Measurements from ENCODE around the gene AHDC1.
"Not testable (repeated sequence)": the region's sequence is repeated elsewhere in the genome, so short reads cannot be mapped to it uniquely, and the experiment has no call there.

The AHDC1 gene

DNA sequence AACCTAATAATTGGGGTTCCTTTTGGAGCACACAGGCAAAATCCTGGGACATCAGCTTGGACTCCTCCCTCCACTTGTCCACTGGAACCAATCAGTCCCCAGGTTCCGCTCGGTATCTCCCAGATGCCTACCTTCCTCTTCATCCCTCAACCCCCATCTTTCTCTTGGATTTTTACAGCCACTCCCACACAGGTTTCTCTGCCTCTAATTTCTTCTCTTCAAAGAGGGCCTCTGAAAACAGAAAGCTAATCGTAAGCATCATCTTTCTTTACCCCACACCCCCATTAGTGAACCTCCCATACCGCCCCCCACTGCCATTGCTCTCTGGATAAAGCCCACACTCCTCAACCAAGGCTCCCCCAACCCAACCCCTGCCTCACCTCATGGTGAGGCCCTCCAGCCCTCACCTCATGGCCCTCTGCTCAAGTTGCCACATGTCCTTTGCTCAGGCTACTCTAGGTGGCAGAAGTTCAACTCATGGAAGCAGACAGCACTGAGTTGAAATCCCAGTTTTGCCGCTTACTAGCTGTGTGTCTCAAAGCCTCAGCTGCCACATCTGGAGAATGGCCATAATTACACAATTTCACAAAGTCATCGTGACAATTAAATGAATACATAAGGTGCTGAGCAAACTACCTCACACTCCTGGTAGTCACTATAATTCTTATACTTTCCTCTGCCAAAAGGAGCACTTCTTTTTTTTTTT lies 95.8 kb downstream of the AHDC1 start:
- no peak for DNase-seq

GRCh38 chr1:27506703-27507102 lies 97.2 kb downstream of the AHDC1 start:
- no peak for DNase-seq

- no peak for DNase-seq
Observed at GRCh38 chr1:27505420-27505680, 98.6 kb downstream of the AHDC1 start.

DNA sequence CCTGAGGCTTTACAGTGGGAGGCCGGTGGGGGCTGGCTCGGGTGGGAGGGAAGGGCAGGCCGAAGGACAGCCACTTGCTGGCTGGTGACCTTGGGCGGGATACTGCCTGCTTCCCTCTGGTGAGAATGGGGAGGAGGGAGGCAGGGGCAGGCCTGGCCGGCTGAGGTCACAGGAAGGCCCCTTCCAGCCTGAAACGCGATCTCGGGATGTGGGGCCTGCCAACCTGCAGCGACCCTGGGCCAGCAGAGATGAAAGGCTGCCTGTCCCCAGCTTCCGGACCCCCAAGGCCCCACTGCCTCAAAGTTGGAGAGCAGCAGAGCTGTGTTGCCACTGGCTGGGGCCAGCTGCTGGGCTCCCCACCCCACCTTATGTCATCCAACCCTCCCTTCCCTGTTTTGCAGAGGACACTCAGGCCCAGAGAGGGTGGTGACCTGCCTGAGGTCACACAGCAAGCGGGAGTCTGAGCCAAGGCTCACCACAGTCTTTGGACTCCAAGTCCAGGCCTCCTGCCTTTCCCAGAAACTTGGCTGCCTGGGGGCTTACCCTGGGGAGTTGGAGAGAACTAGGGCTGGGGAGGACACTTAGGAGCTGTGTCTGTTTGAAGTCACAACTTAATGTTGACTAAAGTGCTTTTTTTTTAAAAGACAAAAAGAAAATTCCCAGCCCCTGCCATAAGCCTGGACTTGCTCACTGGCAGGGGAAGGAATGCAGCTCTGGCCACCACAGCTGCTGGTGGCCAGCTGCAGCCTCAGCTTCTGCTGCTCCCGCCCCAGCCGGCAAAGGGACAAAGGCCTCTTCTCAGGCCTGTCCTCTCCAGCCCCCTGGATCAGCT lies 99.1 kb downstream of the AHDC1 start:
- no peak for DNase-seq

- DNase-seq = no peak
Observed at GRCh38 chr1:27503844-27504587, 99.9 kb downstream of the AHDC1 start.

- no peak for DNase-seq
Observed at GRCh38 chr1:27503033-27503432, 100.9 kb downstream of the AHDC1 start.

- DNase-seq = not testable (repeated sequence)
Observed at GRCh38 chr1:27501159-27501558, 102.8 kb downstream of the AHDC1 start.

- DNase-seq = no peak
Observed at GRCh38 chr1:27499142-27499541, 104.8 kb downstream of the AHDC1 start.

DNA sequence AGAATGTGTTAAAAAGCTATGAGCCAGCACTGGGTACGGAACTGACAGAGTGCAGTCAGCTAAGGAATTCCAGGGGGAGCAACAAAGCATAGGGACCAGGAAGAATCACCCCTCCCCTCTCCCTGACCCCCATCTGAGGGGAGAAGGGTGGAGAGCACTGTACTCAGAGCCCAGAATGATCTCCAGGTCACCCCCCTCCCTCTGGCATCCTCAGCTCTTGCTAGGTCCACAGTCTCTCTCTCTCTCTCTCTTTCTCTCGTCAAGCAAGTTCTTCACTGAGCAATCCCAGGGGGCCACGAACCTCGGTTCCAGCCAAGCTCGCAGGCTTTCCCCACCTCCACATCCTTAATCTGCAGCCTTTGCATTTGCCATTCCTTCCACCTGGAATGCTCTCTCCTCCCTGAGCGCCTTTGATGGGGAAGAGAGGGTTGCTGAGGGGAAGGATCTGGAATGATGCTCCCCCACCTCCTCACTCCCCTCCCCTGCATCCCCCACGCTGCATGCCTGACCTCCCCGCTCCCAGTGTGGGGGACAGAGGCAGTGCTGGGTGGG lies 107.3 kb downstream of the AHDC1 start:
- DNase-seq = no peak

DNA sequence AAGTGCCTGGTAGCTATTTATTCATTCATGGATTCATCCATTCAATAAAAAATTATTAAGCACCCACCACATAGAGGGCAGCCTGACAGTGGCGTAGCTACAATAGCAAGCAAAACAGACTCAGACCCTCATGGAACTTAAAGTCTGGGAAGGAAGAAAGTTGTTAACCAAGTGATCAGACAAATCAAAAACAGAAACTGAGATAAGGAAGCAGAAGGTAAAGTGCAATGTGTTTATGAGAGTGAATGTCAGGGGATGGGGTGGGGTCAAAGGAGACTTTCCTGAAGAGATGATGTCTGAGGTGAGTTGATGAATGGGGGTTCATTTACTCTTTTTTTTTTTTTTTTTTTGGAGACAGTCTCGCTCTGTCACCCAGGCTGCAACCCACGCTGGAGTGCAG lies 111.1 kb downstream of the AHDC1 start:
- DNase-seq = no peak

GRCh38 chr1:27491748-27492700 lies 111.9 kb downstream of the AHDC1 start:
- DNase-seq = no peak

- peak; percentile 91 for DNase-seq
Observed at GRCh38 chr1:27489973-27490741, 113.8 kb downstream of the AHDC1 start, which contains the start of gene WASF2. WASF2 (minus strand) TSS chr1:27490167; CDS start chr1:27428890, 61,277 bp downstream.

DNA sequence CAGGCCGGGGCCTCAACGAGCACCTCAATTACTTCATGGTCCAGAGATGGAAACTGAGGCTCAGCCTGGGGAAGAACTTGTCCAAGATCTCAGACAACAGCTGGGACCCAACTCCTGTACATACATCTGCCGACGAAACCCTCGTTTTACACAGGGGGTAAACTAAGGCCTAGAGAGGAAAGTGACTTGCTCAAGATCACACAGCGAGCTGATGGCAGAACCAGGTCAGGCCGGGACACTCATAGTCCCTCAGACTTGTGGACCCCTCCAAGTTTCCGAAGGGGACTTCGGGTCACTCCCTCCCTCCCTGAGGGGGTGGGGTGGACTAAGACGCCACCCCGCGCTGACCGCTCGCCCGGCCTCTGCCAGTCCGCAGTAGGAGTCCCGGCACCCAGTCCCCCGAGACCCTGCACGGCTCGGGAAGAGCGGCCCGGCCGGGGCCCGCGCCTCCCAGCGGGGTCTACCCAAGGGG lies 114.4 kb downstream of the AHDC1 start:
- DNase-seq = no peak

DNA sequence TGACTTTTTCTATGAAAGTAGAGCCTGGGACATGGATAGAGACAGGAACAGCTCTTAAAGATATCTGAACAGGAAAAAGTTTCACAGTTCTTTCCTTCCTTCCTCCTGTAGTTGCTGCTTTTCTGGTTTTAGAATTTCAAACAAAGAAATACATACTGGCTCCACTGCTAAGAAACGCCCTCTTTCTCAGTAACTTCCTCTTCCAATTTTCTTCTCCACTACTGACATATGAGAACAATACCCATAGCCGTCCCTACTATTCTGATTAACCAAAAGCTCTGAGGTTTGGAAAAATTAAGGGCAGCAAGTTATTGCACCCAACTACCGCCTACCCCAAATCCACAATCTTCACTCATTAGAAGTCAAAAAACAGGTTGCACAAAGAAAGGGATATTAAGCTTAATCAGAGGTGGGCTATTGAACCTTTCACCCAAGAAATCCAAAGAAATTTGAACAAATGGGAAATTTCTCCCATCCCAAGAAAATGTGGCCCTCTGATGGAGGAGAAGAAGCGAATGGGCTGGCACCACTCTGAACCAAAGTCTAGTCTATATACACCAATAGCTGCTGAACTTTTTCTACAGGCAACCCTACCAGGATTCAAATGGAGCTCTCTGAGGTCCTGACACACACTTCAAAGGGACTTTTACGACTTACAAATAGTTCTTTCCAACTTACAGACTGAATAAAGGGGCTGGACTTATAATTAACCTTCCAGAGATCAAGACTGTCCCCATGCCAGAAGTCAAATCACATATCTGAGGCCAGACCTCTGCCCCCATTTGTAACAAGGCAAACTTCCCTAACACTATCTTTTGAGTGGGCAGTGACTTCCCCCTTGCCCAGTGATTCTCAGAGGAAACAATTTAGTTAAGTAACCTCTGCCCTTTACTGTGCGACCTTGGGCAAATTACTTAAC lies 115.7 kb downstream of the AHDC1 start:
- DNase-seq = no peak

DNA sequence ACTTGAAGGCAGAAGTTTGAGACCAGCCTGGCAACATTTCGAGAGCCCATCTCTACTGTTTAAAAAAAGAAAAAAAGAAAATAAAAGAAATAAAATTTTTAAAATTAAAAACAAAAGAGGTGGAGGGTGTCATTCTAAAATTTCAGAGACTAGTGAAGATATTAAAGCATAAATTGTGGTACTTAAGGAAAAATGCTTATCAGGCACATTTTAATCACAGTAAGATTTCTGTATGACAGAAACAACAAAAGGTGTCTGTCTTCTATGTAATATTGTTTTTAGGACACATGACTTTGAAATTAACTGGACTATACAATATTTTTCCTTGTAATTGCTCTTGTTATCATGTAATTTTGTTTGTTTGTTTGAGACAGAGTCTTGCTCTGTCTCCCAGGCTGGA lies 118.6 kb downstream of the AHDC1 start:
- no peak for DNase-seq

Data from NCI-H1048 (cell line).